ENCODE data around the gene HECW1. TPM values are rescaled to one million over a fixed set of nuclear protein-coding genes. Genes with fewer than 3 reads are reported as not detected.

Gene HECW1
- total and polyA plus RNA-seq, 2 experiments from 2014 or later, result 11.0 to 21.8 TPM

DNA sequence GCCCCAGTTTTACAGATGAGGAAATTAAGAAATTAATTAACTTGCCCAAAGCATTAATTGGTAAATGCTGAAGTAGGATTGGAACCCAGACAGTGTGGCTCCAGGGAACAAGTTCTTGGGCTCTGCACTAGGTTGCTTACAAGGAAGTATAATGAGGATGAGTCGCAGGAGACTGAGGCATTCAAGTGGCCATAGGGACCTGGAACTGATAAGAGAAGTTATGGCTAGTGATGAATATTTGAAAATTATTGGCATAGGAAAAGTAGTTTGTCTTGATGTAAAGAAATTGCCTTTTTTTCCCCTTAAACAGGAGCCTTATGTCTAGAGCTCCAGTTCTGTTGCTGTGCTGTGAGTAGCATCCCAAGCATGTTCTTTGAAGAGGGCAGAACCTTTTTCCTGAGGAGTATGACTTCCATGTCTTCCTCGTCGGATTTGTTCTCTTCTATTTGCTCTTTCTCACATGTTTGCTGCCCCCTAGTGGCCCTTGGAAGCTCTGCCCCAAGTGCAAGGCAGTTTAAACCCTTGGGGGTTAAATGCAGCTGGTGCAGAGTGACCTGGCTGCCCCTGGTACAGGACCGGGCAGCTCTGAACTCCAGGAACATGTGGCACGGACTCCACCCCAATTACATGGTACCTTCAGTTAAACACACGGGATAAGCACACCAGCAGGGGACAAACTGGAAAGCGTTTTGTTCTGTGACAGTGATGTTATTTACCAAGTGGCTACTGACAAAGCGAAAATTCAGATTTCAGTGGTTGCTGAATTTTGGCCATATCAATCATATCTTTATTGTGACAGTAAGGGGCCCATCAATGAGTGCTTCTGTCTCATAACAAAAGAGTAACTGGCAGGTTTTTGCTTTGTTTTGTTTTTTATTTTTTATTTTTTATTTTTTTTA, 148.8 kb downstream of the HECW1 start:
- H3K9me2 ChIP-seq (ENCODE audit: insufficient read depth), result no peaks in the 10 kb centered on the region
- TF ChIP-seq CTCF (conservative IDR thresholded peaks at IDR 0.05; ENCODE audit: low read depth in 2 of 2) (peak; percentile 94 to 99), NANOG (IDR thresholded peaks at IDR 0.05; ENCODE audit: borderline replicate concordance) (no peak)

GRCh38 chr7:43265139-43265538, 152.7 kb downstream of the HECW1 start:
- H3K4me1 ChIP-seq (ENCODE audit: insufficient read depth), result no peaks in the 10 kb centered on the region
- H3K4me2 ChIP-seq, result no peak overlapping the region
- no peak overlapping the region for H2AFZ ChIP-seq
- H3K9me2 ChIP-seq (ENCODE audit: insufficient read depth), result no peaks in the 10 kb centered on the region
- Mint-ChIP-seq H3K4me3 (no peak overlapping the region), H3K4me1 (no peaks in the 10 kb centered on the region), H3K36me3 (ENCODE audit: low read depth) (no peaks in the 10 kb centered on the region), H3K27ac (no peak overlapping the region), H3K27me3 (ENCODE audit: insufficient read depth, low read depth, poor library complexity) (peaks cover 4% of the 10 kb centered on the region), H3K9me3 (peaks cover 5% of the 10 kb centered on the region; the same call in 1 of the 3 replicates)
- no peaks in the 10 kb centered on the region for H3F3A ChIP-seq (replicated peaks; ENCODE audit: low read depth)
- no peak overlapping the region for H3K4me3 ChIP-seq
- no peak for ATAC-seq
- TF ChIP-seq CREB1 (CRISPR knock-in tag; IDR thresholded peaks at IDR 0.05; ENCODE audit: low read depth), result no peak
- no peaks in the 10 kb centered on the region for H4K20me1 ChIP-seq (replicated peaks; ENCODE audit: insufficient read depth)
- H3K79me2 ChIP-seq (replicated peaks; ENCODE audit: insufficient read depth), result no peaks in the 10 kb centered on the region
- H3K27me3 ChIP-seq (ENCODE audit: insufficient read depth), result no peaks in the 10 kb centered on the region
- H3K27ac ChIP-seq (ENCODE audit: low read depth), result no peak overlapping the region
- H3K36me3 ChIP-seq (ENCODE audit: insufficient read depth), result no peaks in the 10 kb centered on the region
- DNase-seq (ENCODE audit: low spot score), result no peak

More for the DNA sequence above, 148.8 kb downstream of the HECW1 start:
- no peaks in the 10 kb centered on the region for H4K20me1 ChIP-seq (replicated peaks; ENCODE audit: insufficient read depth)
- no peak overlapping the region for H3K27ac ChIP-seq (ENCODE audit: low read depth)
- no peaks in the 10 kb centered on the region for H3K4me1 ChIP-seq (ENCODE audit: insufficient read depth)
- H3K27me3 Mint-ChIP-seq (ENCODE audit: insufficient read depth, low read depth, poor library complexity), result peaks cover 3% of the 10 kb centered on the region
- peaks cover 5% of the 10 kb centered on the region; the same call in 2 of the 3 replicates for H3K9me3 Mint-ChIP-seq
- H2AFZ ChIP-seq, result no peak overlapping the region
- H3K79me2 ChIP-seq (replicated peaks; ENCODE audit: insufficient read depth), result no peaks in the 10 kb centered on the region
- H3K27ac Mint-ChIP-seq, result no peak overlapping the region
- H3K36me3 Mint-ChIP-seq (ENCODE audit: low read depth), result no peaks in the 10 kb centered on the region
- ATAC-seq, result peak; percentile 98
- H3K4me3 ChIP-seq, result no peak overlapping the region
- H3K27me3 ChIP-seq (ENCODE audit: insufficient read depth), result no peaks in the 10 kb centered on the region
- H3F3A ChIP-seq (replicated peaks; ENCODE audit: low read depth), result no peaks in the 10 kb centered on the region
- DNase-seq (ENCODE audit: low spot score), result peak; percentile 97
- H3K4me1 Mint-ChIP-seq, result no peaks in the 10 kb centered on the region
- no peaks in the 10 kb centered on the region for H3K36me3 ChIP-seq (ENCODE audit: insufficient read depth)
- no peak overlapping the region for H3K4me2 ChIP-seq
- H3K4me3 Mint-ChIP-seq, result no peak overlapping the region

GRCh38 chr7:43273939-43274719, 161.7 kb downstream of the HECW1 start:
- Histone ChIP-seq H2AFZ (no peak overlapping the region), H4K20me1 (replicated peaks; ENCODE audit: insufficient read depth) (no peaks in the 10 kb centered on the region), H3K79me2 (replicated peaks; ENCODE audit: insufficient read depth) (no peaks in the 10 kb centered on the region), H3K4me1 (ENCODE audit: insufficient read depth) (peaks cover 11% of the 10 kb centered on the region), H3K4me3 (no peak overlapping the region), H3K36me3 (ENCODE audit: insufficient read depth) (no peaks in the 10 kb centered on the region), H3F3A (replicated peaks; ENCODE audit: low read depth) (no peaks in the 10 kb centered on the region), H3K9me2 (ENCODE audit: insufficient read depth) (0 out of 2 replicates have a peak, but pooled peaks cover 9% of the 10 kb centered on the region), H3K27me3 (ENCODE audit: insufficient read depth) (no peaks in the 10 kb centered on the region), H3K27ac (ENCODE audit: low read depth) (no peak overlapping the region), H3K4me2 (no peak overlapping the region)
- no peak for DNase-seq (ENCODE audit: low spot score)
- no peak for ATAC-seq
- no peak overlapping the region for H3K4me3 Mint-ChIP-seq
- peaks cover 15% of the 10 kb centered on the region for H3K4me1 Mint-ChIP-seq
- peaks cover 22% of the 10 kb centered on the region for H3K9me3 Mint-ChIP-seq
- H3K27ac Mint-ChIP-seq, result no peak overlapping the region
- peaks cover 21% of the 10 kb centered on the region; the same call in 2 of the 3 replicates for H3K36me3 Mint-ChIP-seq (ENCODE audit: low read depth)
- H3K27me3 Mint-ChIP-seq (ENCODE audit: insufficient read depth, low read depth, poor library complexity), result peaks cover 4% of the 10 kb centered on the region
- TF ChIP-seq ZNF331 (CRISPR knock-in tag; IDR thresholded peaks at IDR 0.05; ENCODE audit: low read depth) (no peak), JUNB (IDR thresholded peaks at IDR 0.05; ENCODE audit: unreplicated experiment) (no peak), STAT1 (IDR thresholded peaks at IDR 0.05; ENCODE audit: unreplicated experiment) (no peak), POLR2AphosphoS5 (IDR thresholded peaks at IDR 0.05; ENCODE audit: low read depth) (no peak)
- TF ChIP-seq, protein P1, sequence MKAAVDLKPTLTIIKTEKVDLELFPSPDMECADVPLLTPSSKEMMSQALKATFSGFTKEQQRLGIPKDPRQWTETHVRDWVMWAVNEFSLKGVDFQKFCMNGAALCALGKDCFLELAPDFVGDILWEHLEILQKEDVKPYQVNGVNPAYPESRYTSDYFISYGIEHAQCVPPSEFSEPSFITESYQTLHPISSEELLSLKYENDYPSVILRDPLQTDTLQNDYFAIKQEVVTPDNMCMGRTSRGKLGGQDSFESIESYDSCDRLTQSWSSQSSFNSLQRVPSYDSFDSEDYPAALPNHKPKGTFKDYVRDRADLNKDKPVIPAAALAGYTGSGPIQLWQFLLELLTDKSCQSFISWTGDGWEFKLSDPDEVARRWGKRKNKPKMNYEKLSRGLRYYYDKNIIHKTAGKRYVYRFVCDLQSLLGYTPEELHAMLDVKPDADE (IDR thresholded peaks at IDR 0.05), result no peak
